K562 (cell line): Measurements from ENCODE around the gene NAP1L1. TPM values are rescaled to one million over a fixed set of nuclear protein-coding genes. Genes with fewer than 3 reads are reported as not detected.

Source experiments
- CREB3L1 ChIP-seq: fragments of 450-650 bp; IDR thresholded peaks from 2 replicates; pipeline ENCODE4 v1.6.1; 2014; ENCODE audit warnings: low read depth, mild to moderate bottlenecking, moderate library complexity, borderline replicate concordance
- EGR1 ChIP-seq: fragments of 450-650 bp; conservative IDR thresholded peaks from 2 replicates; pipeline ENCODE4 v1.6.1; 2017; ENCODE audit warnings: mild to moderate bottlenecking
- EP400 ChIP-seq: fragments of 450-650 bp; IDR thresholded peaks from 2 replicates; pipeline ENCODE4 v1.6.1; 2017; ENCODE audit warnings: antibody characterized with exemption, mild to moderate bottlenecking, moderate library complexity
- FOXK2 ChIP-seq, 2 experiments: fragments of 450-650 bp; IDR thresholded peaks in 1 of 2; conservative IDR thresholded peaks in 1 of 2; 2 replicates each; pipeline ENCODE4 v1.6.1; 2016; ENCODE audit warnings: low read depth in 2 of 2, mild to moderate bottlenecking in 1 of 2
- HES1 ChIP-seq: fragments of 450-650 bp; IDR thresholded peaks from 2 replicates; pipeline ENCODE4 v1.6.1; 2016; ENCODE audit warnings: low read depth, mild to moderate bottlenecking, moderate library complexity
- PML ChIP-seq: IDR thresholded peaks from 2 replicates; pipeline ENCODE4 v1.6.1; 2012; ENCODE audit warnings: low read length, inconsistent platforms
- RNF2 ChIP-seq: sonication (generic); IDR thresholded peaks from 2 replicates; pipeline ENCODE4 v1.6.1; 2016
- TEAD1 ChIP-seq, 2 experiments: fragments of 450-650 bp in 1 of 2; sonication (generic) in 1 of 2; formaldehyde crosslinking; IDR thresholded peaks; 2 replicates each; pipeline versions ENCODE4 v1.4.0 to v1.8.0; 2020 to 2022; ENCODE audit warnings: mild to moderate bottlenecking in 2 of 2, missing genetic modification reagents in 1 of 2
- YBX1 ChIP-seq: fragments of 450-650 bp; IDR thresholded peaks from 2 replicates; pipeline ENCODE4 v1.7.1; 2016; ENCODE audit warnings: mild to moderate bottlenecking
- ZNF431 ChIP-seq: sonication (generic); formaldehyde crosslinking; IDR thresholded peaks from 2 replicates; pipeline ENCODE4 v1.8.0; 2022; ENCODE audit warnings: mild to moderate bottlenecking, missing genetic modification reagents
- polyA plus RNA-seq, 8 experiments: library from polyadenylated mRNA; depleted of rRNA in 4 of 8; stranded (reverse) in 5 of 8; unstranded in 3 of 8; fragments of >200 nt; fragmentation: Nextera tagmentation in 2 of 8; fragmentation: Illumina TruSeq in 1 of 8; extraction: Ambion mirVana in 2 of 8; extraction: Trizol in 1 of 8; gene quantifications; 2 replicates each; pipeline versions ENCODE4 v1.2.1 to v1.2.3, GENCODE V29; 2011 to 2014; ENCODE audit warnings: inconsistent platforms in 1 of 8, missing spikeins in 1 of 8
- total RNA-seq, 7 experiments: library from RNA; depleted of rRNA in 6 of 7; stranded (reverse); fragments of >200 nt in 6 of 7; fragmentation: Illumina TruSeq in 2 of 7; extraction: Trizol in 2 of 7; gene quantifications; 2 replicates each; pipeline versions ENCODE4 v1.2.1 to v1.2.3, GENCODE V29; 2011 to 2021; ENCODE audit warnings: low replicate concordance in 1 of 7
- TF ChIP-seq, protein P1 (sequence below): sonication (generic); formaldehyde crosslinking; IDR thresholded peaks from 2 replicates; pipeline ENCODE4 v1.8.0; 2022; ENCODE audit warnings: mild to moderate bottlenecking, missing genetic modification reagents
- TF ChIP-seq, protein P2 (sequence below): sonication (generic); formaldehyde crosslinking; IDR thresholded peaks from 2 replicates; pipeline ENCODE4 v1.9.0; 2022; ENCODE audit warnings: mild to moderate bottlenecking, missing genetic modification reagents
- TF ChIP-seq, protein P3 (sequence below): fragments of 250-450 bp; sonication (Bioruptor Pico); IDR thresholded peaks from 2 replicates; pipeline ENCODE4 v1.5.0; 2020; ENCODE audit warnings: mild to moderate bottlenecking
- TF ChIP-seq, protein P4 (sequence below): fragments of 450-650 bp; conservative IDR thresholded peaks from 2 replicates; pipeline ENCODE4 v1.6.1; 2016; ENCODE audit warnings: missing genetic modification characterization, low read depth, mild to moderate bottlenecking, control low read depth, missing compliant biosample characterization

The NAP1L1 gene
- total and polyA plus RNA-seq, 9 of the 15 experiments (the other 6 are each of a cell fraction or from before 2014, with no cell fraction given) = 287 to 747 (median 450) TPM

DNA sequence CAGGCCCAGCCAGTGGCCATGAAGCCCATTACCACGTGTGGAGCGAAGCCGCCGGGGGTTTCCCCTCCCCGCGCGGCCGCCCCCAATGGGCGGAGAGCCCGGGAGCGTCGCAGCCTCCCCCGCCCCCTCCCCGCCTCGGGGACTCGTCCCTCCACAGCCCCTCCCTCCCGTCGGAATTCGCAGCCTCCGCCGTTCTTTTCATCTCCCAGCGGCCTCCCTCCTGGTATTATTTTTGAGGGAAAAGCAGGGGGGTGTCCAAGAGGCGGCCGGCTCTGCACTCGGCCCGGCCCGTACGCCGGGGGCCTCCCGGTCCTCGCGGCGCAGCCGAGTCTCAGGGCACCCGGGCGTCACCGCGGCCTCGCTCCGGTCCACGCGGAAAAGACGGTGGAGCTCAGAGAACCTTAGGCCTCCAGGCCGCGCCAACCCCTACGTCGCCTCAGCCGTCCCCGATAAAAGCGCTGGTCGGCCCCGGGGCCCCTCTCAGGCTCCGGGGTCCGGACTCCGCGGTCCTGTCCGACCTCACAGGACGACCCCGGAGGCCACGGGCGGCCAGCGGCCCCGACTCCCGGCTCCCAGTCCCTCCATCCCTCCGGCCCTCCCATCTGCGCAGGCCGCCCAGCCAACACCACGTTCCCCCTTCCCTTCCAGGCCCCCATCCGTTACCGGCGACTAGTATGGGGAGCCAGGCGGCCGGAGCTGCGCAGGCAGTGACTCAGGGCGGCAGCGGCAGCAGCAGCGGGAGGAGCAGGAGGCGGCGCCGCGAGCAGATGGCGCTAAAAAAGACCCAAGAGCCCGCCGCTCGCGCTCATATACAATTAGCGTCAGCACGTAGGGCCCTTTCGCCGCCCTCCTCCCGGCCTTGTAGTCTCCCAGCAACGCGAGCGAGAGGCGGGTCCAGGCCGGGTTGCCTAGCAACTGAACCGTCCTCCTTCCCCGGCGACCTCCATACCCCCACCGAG lies at the start of gene NAP1L1 (continued):
- peak; percentile 70 for TF ChIP-seq EP400
- 0 out of 2 replicates have a peak, but pooled peaks have one; percentile 40 for TF ChIP-seq ZNF431
- TF ChIP-seq, protein P1, sequence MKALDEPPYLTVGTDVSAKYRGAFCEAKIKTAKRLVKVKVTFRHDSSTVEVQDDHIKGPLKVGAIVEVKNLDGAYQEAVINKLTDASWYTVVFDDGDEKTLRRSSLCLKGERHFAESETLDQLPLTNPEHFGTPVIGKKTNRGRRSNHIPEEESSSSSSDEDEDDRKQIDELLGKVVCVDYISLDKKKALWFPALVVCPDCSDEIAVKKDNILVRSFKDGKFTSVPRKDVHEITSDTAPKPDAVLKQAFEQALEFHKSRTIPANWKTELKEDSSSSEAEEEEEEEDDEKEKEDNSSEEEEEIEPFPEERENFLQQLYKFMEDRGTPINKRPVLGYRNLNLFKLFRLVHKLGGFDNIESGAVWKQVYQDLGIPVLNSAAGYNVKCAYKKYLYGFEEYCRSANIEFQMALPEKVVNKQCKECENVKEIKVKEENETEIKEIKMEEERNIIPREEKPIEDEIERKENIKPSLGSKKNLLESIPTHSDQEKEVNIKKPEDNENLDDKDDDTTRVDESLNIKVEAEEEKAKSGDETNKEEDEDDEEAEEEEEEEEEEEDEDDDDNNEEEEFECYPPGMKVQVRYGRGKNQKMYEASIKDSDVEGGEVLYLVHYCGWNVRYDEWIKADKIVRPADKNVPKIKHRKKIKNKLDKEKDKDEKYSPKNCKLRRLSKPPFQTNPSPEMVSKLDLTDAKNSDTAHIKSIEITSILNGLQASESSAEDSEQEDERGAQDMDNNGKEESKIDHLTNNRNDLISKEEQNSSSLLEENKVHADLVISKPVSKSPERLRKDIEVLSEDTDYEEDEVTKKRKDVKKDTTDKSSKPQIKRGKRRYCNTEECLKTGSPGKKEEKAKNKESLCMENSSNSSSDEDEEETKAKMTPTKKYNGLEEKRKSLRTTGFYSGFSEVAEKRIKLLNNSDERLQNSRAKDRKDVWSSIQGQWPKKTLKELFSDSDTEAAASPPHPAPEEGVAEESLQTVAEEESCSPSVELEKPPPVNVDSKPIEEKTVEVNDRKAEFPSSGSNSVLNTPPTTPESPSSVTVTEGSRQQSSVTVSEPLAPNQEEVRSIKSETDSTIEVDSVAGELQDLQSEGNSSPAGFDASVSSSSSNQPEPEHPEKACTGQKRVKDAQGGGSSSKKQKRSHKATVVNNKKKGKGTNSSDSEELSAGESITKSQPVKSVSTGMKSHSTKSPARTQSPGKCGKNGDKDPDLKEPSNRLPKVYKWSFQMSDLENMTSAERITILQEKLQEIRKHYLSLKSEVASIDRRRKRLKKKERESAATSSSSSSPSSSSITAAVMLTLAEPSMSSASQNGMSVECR = 0 out of 2 replicates have a peak, but pooled peaks have one; percentile 31
- TF ChIP-seq FOXK2 (conservative IDR thresholded peaks at IDR 0.05 in 1 of 2, IDR thresholded peaks at IDR 0.05 in 1 of 2; ENCODE audit: low read depth in 2 of 2) = no peak; a peak in 1 of 4 replicates
- no peak; the same call in 1 of the 2 replicates for TF ChIP-seq PML
- TF ChIP-seq, protein P2, sequence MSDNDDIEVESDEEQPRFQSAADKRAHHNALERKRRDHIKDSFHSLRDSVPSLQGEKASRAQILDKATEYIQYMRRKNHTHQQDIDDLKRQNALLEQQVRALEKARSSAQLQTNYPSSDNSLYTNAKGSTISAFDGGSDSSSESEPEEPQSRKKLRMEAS (CRISPR knock-in tag) = no peak; the same call in none of the 2 replicates
- TF ChIP-seq, protein P3, sequence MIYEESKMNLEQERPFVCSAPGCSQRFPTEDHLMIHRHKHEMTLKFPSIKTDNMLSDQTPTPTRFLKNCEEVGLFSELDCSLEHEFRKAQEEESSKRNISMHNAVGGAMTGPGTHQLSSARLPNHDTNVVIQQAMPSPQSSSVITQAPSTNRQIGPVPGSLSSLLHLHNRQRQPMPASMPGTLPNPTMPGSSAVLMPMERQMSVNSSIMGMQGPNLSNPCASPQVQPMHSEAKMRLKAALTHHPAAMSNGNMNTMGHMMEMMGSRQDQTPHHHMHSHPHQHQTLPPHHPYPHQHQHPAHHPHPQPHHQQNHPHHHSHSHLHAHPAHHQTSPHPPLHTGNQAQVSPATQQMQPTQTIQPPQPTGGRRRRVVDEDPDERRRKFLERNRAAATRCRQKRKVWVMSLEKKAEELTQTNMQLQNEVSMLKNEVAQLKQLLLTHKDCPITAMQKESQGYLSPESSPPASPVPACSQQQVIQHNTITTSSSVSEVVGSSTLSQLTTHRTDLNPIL (CRISPR knock-in tag) = no peak
- TF ChIP-seq EGR1 = peak; percentile 71
- TF ChIP-seq TEAD1 (CRISPR knock-in tag; IDR thresholded peaks at IDR 0.05) = peak; percentile 28 to 63; a peak in 1 of 4 replicates
- 0 out of 2 replicates have a peak, but pooled peaks have one; percentile 27 for TF ChIP-seq CREB3L1
- no peak for TF ChIP-seq HES1
- no peak for TF ChIP-seq YBX1
- TF ChIP-seq RNF2 = peak; percentile 12; the same call in 1 of the 2 replicates
- TF ChIP-seq, protein P4, sequence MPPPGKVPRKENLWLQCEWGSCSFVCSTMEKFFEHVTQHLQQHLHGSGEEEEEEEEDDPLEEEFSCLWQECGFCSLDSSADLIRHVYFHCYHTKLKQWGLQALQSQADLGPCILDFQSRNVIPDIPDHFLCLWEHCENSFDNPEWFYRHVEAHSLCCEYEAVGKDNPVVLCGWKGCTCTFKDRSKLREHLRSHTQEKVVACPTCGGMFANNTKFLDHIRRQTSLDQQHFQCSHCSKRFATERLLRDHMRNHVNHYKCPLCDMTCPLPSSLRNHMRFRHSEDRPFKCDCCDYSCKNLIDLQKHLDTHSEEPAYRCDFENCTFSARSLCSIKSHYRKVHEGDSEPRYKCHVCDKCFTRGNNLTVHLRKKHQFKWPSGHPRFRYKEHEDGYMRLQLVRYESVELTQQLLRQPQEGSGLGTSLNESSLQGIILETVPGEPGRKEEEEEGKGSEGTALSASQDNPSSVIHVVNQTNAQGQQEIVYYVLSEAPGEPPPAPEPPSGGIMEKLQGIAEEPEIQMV = no peak
